Osteoblast (primary cell): ENCODE measurements around the gene PHLDA2. TPM values are rescaled to one million over a fixed set of nuclear protein-coding genes. Genes with fewer than 3 reads are reported as not detected.

Experiments used
- DNase-seq: peaks from one replicate; pipeline ENCODE4 v3.0.0; 2011; ENCODE audit warnings: low spot score, mixed read lengths; ENCODE audit not compliant: insufficient read length; ENCODE audit errors: missing footprints
- H2AFZ ChIP-seq: 2 replicates; pipeline ENCODE4 v1.6.0; 2011; ENCODE audit warnings: mild to moderate bottlenecking, low read length
- H3K27ac ChIP-seq: 2 replicates; pipeline ENCODE4 v1.5.1; 2011; ENCODE audit warnings: mild to moderate bottlenecking, low read depth, low read length, moderate library complexity
- H3K27me3 ChIP-seq: 2 replicates; pipeline ENCODE4 v1.6.0; 2012; ENCODE audit warnings: mild to moderate bottlenecking, control low read depth, inconsistent platforms, low read length, moderate library complexity; ENCODE audit not compliant: insufficient read depth
- H3K36me3 ChIP-seq: 2 replicates; pipeline ENCODE4 v1.5.1; 2011; ENCODE audit warnings: mild to moderate bottlenecking, low read length, control low read depth, moderate library complexity; ENCODE audit not compliant: insufficient read depth
- H3K4me1 ChIP-seq: 2 replicates; pipeline ENCODE4 v1.5.1; 2011; ENCODE audit warnings: mild to moderate bottlenecking, low read length, control low read depth, moderate library complexity; ENCODE audit not compliant: insufficient read depth
- H3K4me2 ChIP-seq: 2 replicates; pipeline ENCODE4 v1.6.0; 2011; ENCODE audit warnings: mild to moderate bottlenecking, low read length; ENCODE audit not compliant: insufficient read depth
- H3K4me3 ChIP-seq: fragments of 200-600 bp; sonication (generic); 3 replicates; pipeline ENCODE4 v1.5.1; 2012; ENCODE audit warnings: mild to moderate bottlenecking, low read length, inconsistent platforms; ENCODE audit not compliant: insufficient read depth
- H3K79me2 ChIP-seq: 2 replicates; pipeline ENCODE4 v1.6.0; 2012; ENCODE audit warnings: mild to moderate bottlenecking, low read length, control low read depth, inconsistent platforms; ENCODE audit not compliant: insufficient read depth
- H3K9me3 ChIP-seq: 2 replicates; pipeline ENCODE4 v1.5.1; 2011; ENCODE audit warnings: low read depth, low read length, control low read depth
- H4K20me1 ChIP-seq: 2 replicates; pipeline ENCODE4 v1.6.0; 2012; ENCODE audit warnings: mild to moderate bottlenecking, low read length, control low read depth; ENCODE audit not compliant: insufficient read depth
- CTCF ChIP-seq: IDR thresholded peaks from 2 replicates; pipeline ENCODE4 v1.5.1; 2011; ENCODE audit warnings: mild to moderate bottlenecking, low read depth, low read length, moderate library complexity; ENCODE audit errors: extremely low read depth
- total RNA-seq: library from RNA; depleted of rRNA; stranded (reverse); fragments of >200 nt; gene quantifications from 2 replicates; pipeline ENCODE4 v1.2.3, GENCODE V29; 2012

Gene PHLDA2
- total RNA-seq, 1 donor: 2.5 TPM

- no peaks in the 10 kb centered on the region for H3K27me3 ChIP-seq
- H2AFZ ChIP-seq: no peak overlapping the region
- peak overlapping the region; percentile 89 for H3K4me2 ChIP-seq
- H3K9me3 ChIP-seq: no peaks in the 10 kb centered on the region
- peak overlapping the region; percentile 86 for H3K4me3 ChIP-seq
- peak; percentile 97 for DNase-seq
- TF ChIP-seq CTCF: no peak
- H4K20me1 ChIP-seq: peaks cover 9% of the 10 kb centered on the region
- no peaks in the 10 kb centered on the region for H3K36me3 ChIP-seq
- H3K79me2 ChIP-seq: peaks cover 28% of the 10 kb centered on the region
- peaks cover 20% of the 10 kb centered on the region for H3K4me1 ChIP-seq
- H3K27ac ChIP-seq: peak overlapping the region; percentile 72
Observed at GRCh38 chr11:2927851-2928604, 1.2 kb downstream of the PHLDA2 start.

- DNase-seq: peak; percentile 81
- H3K36me3 ChIP-seq: no peaks in the 10 kb centered on the region
- no peaks in the 10 kb centered on the region for H3K27me3 ChIP-seq
- H4K20me1 ChIP-seq: peaks cover 9% of the 10 kb centered on the region
- TF ChIP-seq CTCF: no peak
- no peak overlapping the region for H2AFZ ChIP-seq
- peak overlapping the region; percentile 89 for H3K4me2 ChIP-seq
- peaks cover 28% of the 10 kb centered on the region for H3K79me2 ChIP-seq
- peak overlapping the region; percentile 86 for H3K4me3 ChIP-seq
- no peak overlapping the region for H3K27ac ChIP-seq
- H3K9me3 ChIP-seq: no peaks in the 10 kb centered on the region
- H3K4me1 ChIP-seq: peaks cover 15% of the 10 kb centered on the region
Observed at GRCh38 chr11:2927121-2927800, 2.0 kb downstream of the PHLDA2 start.

- peaks cover 28% of the 10 kb centered on the region for H3K79me2 ChIP-seq
- no peak for TF ChIP-seq CTCF
- no peak overlapping the region for H2AFZ ChIP-seq
- no peaks in the 10 kb centered on the region for H3K27me3 ChIP-seq
- H3K9me3 ChIP-seq: no peaks in the 10 kb centered on the region
- no peaks in the 10 kb centered on the region for H3K36me3 ChIP-seq
- peaks cover 9% of the 10 kb centered on the region for H4K20me1 ChIP-seq
- H3K4me2 ChIP-seq: no peak overlapping the region
- no peak overlapping the region for H3K4me3 ChIP-seq
- DNase-seq: peak; percentile 76
- peaks cover 15% of the 10 kb centered on the region for H3K4me1 ChIP-seq
- H3K27ac ChIP-seq: no peak overlapping the region
Observed at GRCh38 chr11:2926611-2927051, 2.6 kb downstream of the PHLDA2 start.
